ENCODE results near the gene FOXP1. TPM values are rescaled to one million over a fixed set of nuclear protein-coding genes. Genes with fewer than 3 reads are reported as not detected.

The FOXP1 gene
- polyA plus RNA-seq, 1 experiment, result 56.6 TPM

DNA sequence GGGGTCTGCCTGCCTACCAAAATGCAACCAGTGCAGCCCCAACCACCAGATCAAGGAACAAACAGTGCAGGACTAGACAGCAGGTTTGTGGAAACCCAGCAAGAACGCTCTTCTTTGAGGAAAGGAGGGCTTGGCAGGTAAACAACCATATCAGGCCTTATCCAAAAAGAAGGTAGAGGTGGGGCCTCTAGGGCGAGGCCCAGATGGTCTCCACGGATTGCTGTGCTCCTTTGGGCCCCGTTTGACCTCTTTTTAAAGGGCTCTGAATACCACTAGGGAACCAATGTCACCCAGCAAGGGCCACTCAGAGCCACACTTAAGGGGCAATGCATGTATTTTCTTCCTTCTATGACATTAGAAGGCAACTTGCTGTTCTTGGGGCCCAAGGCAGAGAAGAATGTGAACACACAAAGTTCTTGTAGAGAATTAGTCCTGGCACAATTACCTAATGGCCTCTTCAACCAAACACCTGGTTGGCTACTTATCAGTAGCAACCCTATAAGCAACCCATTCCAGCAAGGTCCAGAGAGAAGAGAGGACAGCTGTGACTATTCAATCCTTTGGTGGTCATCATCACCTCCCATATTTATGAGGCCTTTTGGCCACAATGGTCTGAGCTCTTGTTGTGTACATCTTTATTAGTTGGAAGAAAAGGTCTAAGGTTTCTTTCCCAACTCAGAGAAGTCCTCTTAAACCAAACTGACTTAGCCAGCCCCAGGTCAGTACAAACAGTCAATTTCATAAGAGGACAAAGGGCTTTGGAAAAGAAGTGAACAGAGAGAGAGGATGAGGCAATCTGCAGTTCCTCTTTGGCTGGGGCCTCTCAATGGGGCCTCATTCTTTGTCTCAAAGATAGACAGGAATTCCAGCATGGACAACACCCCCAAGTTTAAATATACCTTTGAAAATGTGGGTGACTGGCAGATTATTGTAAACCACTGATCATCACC lies 36.0 kb downstream of the FOXP1 start:
- no peak overlapping the region for H3K27ac ChIP-seq (ENCODE audit: low read depth, low read length)
- H3K27me3 ChIP-seq (ENCODE audit: control insufficient read depth, insufficient read depth, low read length), result no peaks in the 10 kb centered on the region
- DNase-seq (ENCODE audit: low read depth, low spot score), result no peak
- H3K4me3 ChIP-seq (ENCODE audit: low read depth, low read length), result no peak overlapping the region
- no peaks in the 10 kb centered on the region for H3K9me3 ChIP-seq (ENCODE audit: control insufficient read depth, insufficient read depth, low read length)
- ChIA-PET POLR2A (interaction anchor here (0.6 to 1.2 kb wide), 2 partner anchors 11 to 122 kb away, joined by 3 to 6 read pairs; no protein-coding TSS in a partner anchor), CTCF (interaction anchor here (1.7 kb wide), 1 partner anchor 39 kb away, joined by 5 read pairs; no protein-coding TSS in a partner anchor)
- TF ChIP-seq, protein P1, sequence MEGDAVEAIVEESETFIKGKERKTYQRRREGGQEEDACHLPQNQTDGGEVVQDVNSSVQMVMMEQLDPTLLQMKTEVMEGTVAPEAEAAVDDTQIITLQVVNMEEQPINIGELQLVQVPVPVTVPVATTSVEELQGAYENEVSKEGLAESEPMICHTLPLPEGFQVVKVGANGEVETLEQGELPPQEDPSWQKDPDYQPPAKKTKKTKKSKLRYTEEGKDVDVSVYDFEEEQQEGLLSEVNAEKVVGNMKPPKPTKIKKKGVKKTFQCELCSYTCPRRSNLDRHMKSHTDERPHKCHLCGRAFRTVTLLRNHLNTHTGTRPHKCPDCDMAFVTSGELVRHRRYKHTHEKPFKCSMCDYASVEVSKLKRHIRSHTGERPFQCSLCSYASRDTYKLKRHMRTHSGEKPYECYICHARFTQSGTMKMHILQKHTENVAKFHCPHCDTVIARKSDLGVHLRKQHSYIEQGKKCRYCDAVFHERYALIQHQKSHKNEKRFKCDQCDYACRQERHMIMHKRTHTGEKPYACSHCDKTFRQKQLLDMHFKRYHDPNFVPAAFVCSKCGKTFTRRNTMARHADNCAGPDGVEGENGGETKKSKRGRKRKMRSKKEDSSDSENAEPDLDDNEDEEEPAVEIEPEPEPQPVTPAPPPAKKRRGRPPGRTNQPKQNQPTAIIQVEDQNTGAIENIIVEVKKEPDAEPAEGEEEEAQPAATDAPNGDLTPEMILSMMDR (IDR thresholded peaks at IDR 0.05; ENCODE audit: low read depth, low read length), result no peak

DNA sequence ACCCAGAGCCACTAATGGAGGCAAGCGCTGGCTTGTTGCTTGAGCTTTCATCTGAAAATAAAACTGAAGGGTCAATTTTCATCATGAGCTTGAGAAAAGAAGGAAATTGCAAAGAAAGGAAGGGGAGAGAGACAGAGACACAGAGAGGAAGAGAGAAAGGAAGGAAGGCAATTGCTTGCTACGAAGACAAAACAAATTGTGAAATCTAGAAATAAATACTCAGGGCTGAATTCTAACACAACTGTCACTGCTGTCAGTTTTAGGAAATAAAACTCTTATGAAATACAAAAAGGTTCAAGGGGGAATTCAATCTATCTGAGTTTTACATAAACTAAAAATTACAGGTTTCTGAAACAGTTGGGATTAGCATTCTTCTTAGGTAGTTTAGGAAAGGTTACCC lies 36.7 kb downstream of the FOXP1 start:
- TF ChIP-seq, protein P1 (IDR thresholded peaks at IDR 0.05; ENCODE audit: low read depth, low read length), result no peak
- Histone ChIP-seq H3K9me3 (ENCODE audit: control insufficient read depth, insufficient read depth, low read length) (no peaks in the 10 kb centered on the region), H3K4me3 (ENCODE audit: low read depth, low read length) (no peak overlapping the region), H3K27me3 (ENCODE audit: control insufficient read depth, insufficient read depth, low read length) (no peaks in the 10 kb centered on the region), H3K27ac (ENCODE audit: low read depth, low read length) (no peak overlapping the region)
- ChIA-PET CTCF (interaction anchor here (1.7 kb wide), 1 partner anchor 40 kb away, joined by 5 read pairs; no protein-coding TSS in a partner anchor), POLR2A (interaction anchor here (1.2 kb wide), 1 partner anchor 121 kb away, joined by 3 read pairs; no protein-coding TSS in a partner anchor)
- DNase-seq (ENCODE audit: low read depth, low spot score), result no peak

DNA sequence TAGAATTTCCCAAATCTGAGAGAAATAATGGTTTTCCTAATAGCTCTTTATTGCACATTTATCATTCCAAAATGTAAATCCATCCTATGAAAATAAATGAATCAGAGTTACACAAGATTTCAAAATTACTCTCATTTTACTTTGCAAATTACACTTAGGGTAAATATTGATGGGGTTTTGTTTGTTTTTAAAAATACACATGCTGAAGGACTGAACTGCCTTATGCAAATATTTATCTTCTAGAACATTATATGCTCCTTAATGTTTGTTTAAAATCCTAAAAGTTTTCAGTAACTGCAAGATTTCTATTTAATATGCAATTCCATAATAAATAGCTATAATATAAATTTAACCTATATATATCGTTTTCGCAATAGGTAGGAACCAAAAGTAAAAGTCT lies 38.2 kb downstream of the FOXP1 start:
- Histone ChIP-seq H3K27ac (ENCODE audit: low read depth, low read length) (no peak overlapping the region), H3K4me3 (ENCODE audit: low read depth, low read length) (no peak overlapping the region), H3K9me3 (ENCODE audit: control insufficient read depth, insufficient read depth, low read length) (no peaks in the 10 kb centered on the region), H3K27me3 (ENCODE audit: control insufficient read depth, insufficient read depth, low read length) (no peaks in the 10 kb centered on the region)
- no peak for DNase-seq (ENCODE audit: low read depth, low spot score)
- CTCF ChIA-PET, result no interaction called here
- TF ChIP-seq, protein P1 (IDR thresholded peaks at IDR 0.05; ENCODE audit: low read depth, low read length), result no peak
- POLR2A ChIA-PET, result interaction anchor here (1.0 kb wide), 1 partner anchor 9 kb away, joined by 5 read pairs; no protein-coding TSS in a partner anchor

DNA sequence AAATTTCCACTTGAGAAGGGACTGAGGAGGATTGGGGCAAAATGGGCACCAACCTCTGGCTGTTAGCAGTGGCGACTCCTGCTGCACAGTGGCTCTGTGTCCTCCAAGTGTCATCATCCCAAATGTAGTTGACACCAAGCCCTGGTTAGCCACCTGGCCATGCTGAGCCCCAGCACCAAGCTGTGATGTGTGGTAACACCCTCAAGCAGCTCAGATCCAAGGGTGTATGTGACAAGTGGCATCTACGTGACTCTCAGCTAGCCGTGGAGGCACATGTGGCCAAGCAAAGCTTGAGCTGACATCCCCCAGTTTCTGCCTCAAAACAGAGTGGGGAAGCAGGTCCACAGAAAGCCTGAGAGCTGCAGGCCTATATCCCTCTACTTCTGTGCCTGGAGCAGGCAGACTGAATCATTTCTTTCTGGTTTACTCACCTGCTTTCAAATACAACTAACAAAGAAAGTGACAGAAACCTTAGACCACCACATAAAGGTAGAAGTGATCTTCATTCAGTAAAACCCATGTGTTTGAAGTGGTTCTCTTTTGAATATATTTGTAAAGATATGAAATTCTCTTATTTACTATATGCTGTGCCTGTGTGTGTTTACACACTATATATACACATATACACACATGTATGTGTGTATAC lies 40.0 kb downstream of the FOXP1 start:
- no peak for DNase-seq (ENCODE audit: low read depth, low spot score)
- TF ChIP-seq, protein P1 (IDR thresholded peaks at IDR 0.05; ENCODE audit: low read depth, low read length), result no peak
- Histone ChIP-seq H3K27ac (ENCODE audit: low read depth, low read length) (no peak overlapping the region), H3K9me3 (ENCODE audit: control insufficient read depth, insufficient read depth, low read length) (no peaks in the 10 kb centered on the region), H3K27me3 (ENCODE audit: control insufficient read depth, insufficient read depth, low read length) (no peaks in the 10 kb centered on the region), H3K4me3 (ENCODE audit: low read depth, low read length) (no peak overlapping the region)
- ChIA-PET POLR2A (interaction anchor here (1.0 kb wide), 1 partner anchor 41 kb away, joined by 3 read pairs; no protein-coding TSS in a partner anchor), CTCF (interaction anchor here (0.5 kb wide), 1 partner anchor 14 kb away, joined by 4 read pairs; no protein-coding TSS in a partner anchor)

Data from AG04450 (cell line).